Activated naive CD4-positive, alpha-beta T cell treated with anti-CD3 and anti-CD28 coated beads, Interleukin-2, amount 50 U/mL, for 24 hours (primary cell): ENCODE results near the gene CEP126.

ENCODE experiments used
- H3K27ac Mint-ChIP-seq: one replicate; pipeline ENCODE4 v1.8.0; 2021; ENCODE audit warnings: mild to moderate bottlenecking, mixed read lengths
- H3K27me3 Mint-ChIP-seq: one replicate; pipeline ENCODE4 v1.8.0; 2021; ENCODE audit warnings: mixed read lengths
- H3K36me3 Mint-ChIP-seq: one replicate; pipeline ENCODE4 v1.8.0; 2021; ENCODE audit warnings: mixed read lengths
- H3K4me1 Mint-ChIP-seq: one replicate; pipeline ENCODE4 v1.8.0; 2021; ENCODE audit warnings: mixed read lengths
- H3K4me3 Mint-ChIP-seq: one replicate; pipeline ENCODE4 v1.8.0; 2021; ENCODE audit warnings: mild to moderate bottlenecking, mixed read lengths
- H3K9me3 Mint-ChIP-seq: one replicate; pipeline ENCODE4 v1.8.0; 2021; ENCODE audit warnings: mixed read lengths

Gene CEP126

DNA sequence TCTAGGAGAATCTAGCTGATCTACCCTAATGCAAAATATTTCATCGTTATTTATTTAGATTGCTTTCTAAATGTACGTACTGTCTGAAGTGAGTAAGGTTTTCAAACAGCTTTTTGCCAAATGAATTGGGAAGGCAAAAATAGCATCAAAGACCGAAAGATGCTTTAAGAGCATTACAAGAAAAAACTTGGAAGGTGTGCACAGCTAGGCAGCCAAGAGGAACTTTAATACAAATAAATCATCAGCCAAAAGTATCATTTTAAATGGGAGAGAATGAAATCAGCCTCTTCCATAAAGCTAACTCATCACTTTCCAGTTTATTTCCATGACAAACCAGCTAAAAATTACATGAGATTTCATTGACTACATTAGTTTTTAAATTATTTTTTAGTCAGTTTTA, 102.2 kb downstream of the CEP126 start:
- H3K27me3 Mint-ChIP-seq, result peaks cover 5% of the 10 kb centered on the region
- H3K4me1 Mint-ChIP-seq, result no peaks in the 10 kb centered on the region
- no peaks in the 10 kb centered on the region for H3K9me3 Mint-ChIP-seq
- H3K4me3 Mint-ChIP-seq, result no peak overlapping the region
- no peak overlapping the region for H3K27ac Mint-ChIP-seq
- no peaks in the 10 kb centered on the region for H3K36me3 Mint-ChIP-seq

DNA sequence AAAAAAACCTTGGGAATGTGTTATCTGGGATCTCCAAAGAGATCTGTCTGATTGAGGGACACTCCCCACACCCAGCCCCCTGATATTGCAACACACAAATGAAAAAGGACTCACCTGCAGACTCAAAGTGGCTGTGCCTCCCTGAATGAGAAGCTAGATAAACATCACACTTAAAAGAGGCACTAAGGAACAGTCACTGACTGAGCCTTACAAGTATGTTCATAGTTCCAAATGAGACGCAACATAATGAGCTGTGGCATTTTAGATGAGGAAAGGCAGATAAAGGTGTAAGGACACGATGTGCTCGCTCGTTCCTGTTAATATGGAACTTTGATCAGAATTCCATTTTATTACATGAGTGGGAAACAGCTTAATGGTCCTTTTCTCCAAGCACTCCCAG, 111.4 kb downstream of the CEP126 start:
- no peak overlapping the region for H3K4me3 Mint-ChIP-seq
- H3K9me3 Mint-ChIP-seq, result no peaks in the 10 kb centered on the region
- H3K4me1 Mint-ChIP-seq, result no peaks in the 10 kb centered on the region
- H3K27me3 Mint-ChIP-seq, result peaks cover 24% of the 10 kb centered on the region
- H3K27ac Mint-ChIP-seq, result no peak overlapping the region
- H3K36me3 Mint-ChIP-seq, result no peaks in the 10 kb centered on the region

DNA sequence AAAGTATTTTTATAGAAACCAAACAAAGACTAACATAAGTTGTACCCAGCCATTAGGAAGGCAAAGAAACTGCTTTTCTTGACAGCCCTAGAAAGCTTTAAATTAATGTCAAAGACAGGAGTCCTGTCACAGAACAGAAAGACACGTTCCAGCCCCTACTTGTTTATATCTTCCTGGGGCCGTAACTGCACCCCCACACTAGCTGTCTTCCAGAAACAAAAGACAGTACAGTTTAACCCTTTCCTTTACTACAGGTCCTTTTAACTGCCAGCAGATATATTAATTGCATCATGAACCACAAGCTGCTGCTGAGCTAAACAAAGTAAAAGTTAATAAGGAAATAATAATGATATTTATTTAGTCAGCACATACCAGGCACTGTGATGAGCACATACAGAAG, 112.1 kb downstream of the CEP126 start:
- Mint-ChIP-seq H3K4me1 (no peaks in the 10 kb centered on the region), H3K27ac (no peak overlapping the region), H3K9me3 (no peaks in the 10 kb centered on the region), H3K27me3 (peaks cover 24% of the 10 kb centered on the region), H3K4me3 (no peak overlapping the region), H3K36me3 (no peaks in the 10 kb centered on the region)

DNA sequence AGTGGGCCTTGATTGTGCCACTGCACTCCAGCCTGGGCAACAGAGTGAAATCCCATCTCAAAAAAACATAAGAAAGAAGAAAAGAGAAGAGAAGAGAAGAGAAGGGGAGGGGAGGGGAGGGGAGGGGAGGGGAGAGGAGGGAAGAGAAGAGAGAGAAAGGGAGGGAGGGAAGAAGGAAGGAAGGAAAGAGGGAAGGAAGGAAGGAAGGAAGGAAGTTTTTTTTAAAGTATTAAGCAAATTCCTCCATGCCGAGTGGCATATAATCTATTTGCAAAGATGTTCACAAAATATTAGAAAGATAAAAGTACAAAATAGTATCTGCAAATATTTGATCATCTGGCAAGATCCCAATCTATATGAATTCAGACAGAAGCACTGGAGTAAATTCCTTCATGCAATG, 121.9 kb downstream of the CEP126 start:
- Mint-ChIP-seq H3K36me3 (no peaks in the 10 kb centered on the region), H3K27ac (no peak overlapping the region), H3K4me1 (no peaks in the 10 kb centered on the region), H3K9me3 (peaks cover 5% of the 10 kb centered on the region), H3K27me3 (peaks cover 14% of the 10 kb centered on the region), H3K4me3 (no peak overlapping the region)

DNA sequence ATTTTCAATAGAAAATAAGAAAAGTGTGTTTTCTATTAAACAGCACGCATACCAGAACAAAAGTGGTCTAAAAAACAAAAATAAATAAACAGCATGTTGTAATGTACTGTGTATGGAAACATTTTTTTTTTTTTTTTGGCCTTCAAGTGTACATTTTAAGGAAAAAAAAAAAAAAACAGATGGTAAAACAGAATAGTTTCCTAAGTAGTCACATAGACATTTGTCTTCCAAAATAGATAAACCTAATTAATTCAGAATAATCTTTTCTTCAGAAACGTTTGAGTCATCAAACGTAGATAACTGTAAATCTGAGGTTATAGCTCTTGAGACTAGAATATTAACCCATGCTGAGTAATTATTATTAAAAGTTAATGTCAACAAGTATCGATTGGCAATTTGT, 132.0 kb downstream of the CEP126 start:
- no peak overlapping the region for H3K27ac Mint-ChIP-seq
- peak overlapping the region; percentile 61 for H3K4me3 Mint-ChIP-seq
- peaks cover 30% of the 10 kb centered on the region for H3K27me3 Mint-ChIP-seq
- H3K36me3 Mint-ChIP-seq, result no peaks in the 10 kb centered on the region
- H3K4me1 Mint-ChIP-seq, result peaks cover 5% of the 10 kb centered on the region
- no peaks in the 10 kb centered on the region for H3K9me3 Mint-ChIP-seq

DNA sequence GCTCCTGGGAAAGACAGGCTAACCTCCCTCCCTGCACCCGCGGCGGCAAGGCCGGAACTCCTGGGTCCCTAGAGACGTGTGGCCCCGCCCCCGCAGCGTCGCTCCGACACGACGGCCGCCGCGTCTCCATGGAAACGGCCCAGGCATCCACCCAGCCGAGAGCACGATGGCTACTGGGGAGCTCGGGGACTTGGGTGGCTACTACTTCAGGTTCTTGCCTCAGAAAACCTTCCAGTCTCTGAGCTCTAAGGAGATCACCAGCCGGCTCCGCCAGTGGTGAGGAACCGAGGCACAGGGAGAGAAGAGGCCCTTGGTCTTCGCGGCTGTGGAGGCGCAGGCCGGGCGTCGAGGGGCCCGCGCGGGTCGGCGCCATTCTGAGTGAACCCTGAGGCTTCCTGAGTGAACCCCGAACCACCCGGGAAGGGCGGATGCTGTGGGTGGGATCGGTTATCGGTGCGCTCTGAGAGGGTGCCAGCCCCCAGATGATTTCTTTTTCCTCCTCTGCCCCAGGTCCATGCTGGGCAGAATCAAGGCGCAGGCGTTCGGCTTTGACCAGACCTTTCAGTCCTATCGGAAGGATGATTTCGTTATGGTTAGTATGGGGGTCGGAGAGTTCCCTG, 132.6 kb downstream of the CEP126 start, which contains the start of gene CFAP300:
Gene CFAP300, plus strand, starts transcription at position 133 of the 620 bp plus-strand sequence. Its CDS starts 34 bp downstream, at position 167.
- Mint-ChIP-seq H3K9me3 (no peaks in the 10 kb centered on the region), H3K4me3 (peak within 1 kb of the TSS; percentile 61), H3K27ac (no peak within 1 kb of the TSS), H3K27me3 (peaks cover 28% of the 10 kb centered on the region), H3K4me1 (peaks cover 5% of the 10 kb centered on the region), H3K36me3 (no peaks in the 10 kb centered on the region)
